Spleen (tissue), 11 donors: ENCODE results near the gene SLC27A3. TPM values are rescaled to one million over a fixed set of nuclear protein-coding genes. Genes with fewer than 3 reads are reported as not detected.

Experiments used
- DNase-seq: peaks from one replicate; pipeline ENCODE4 v3.0.0-alpha.2; 2020
- H3K27ac ChIP-seq, 8 donors: fragments of 200-600 bp; sonication (generic) in 7 of 8; 1 replicate in 4 of 8; 2 replicates in 4 of 8; pipeline versions ENCODE4 v1.5.0 to v1.8.0; 2016 to 2021; ENCODE audit warnings: inconsistent platforms in 4 of 8, mild to moderate bottlenecking in 4 of 8, moderate library complexity in 1 of 8
- H3K27me3 ChIP-seq, 7 donors: fragments of 200-600 bp; sonication (generic) in 6 of 7; replicated peaks in 1 of 7; 1 replicate in 4 of 7; 2 replicates in 3 of 7; pipeline versions ENCODE4 v1.5.0 to v1.8.0; 2016 to 2021; ENCODE audit warnings: inconsistent platforms in 3 of 7, mild to moderate bottlenecking in 1 of 7
- H3K36me3 ChIP-seq, 6 donors: fragments of 200-600 bp; sonication (generic) in 5 of 6; 1 replicate in 4 of 6; 2 replicates in 2 of 6; pipeline versions ENCODE4 v1.5.0 to v1.8.0; 2016 to 2021; ENCODE audit warnings: inconsistent platforms in 2 of 6
- H3K4me1 ChIP-seq, 6 donors: fragments of 200-600 bp; sonication (generic) in 5 of 6; 1 replicate in 3 of 6; 2 replicates in 3 of 6; pipeline versions ENCODE4 v1.5.0 to v1.8.0; 2016 to 2021; ENCODE audit warnings: inconsistent platforms in 3 of 6
- H3K4me3 ChIP-seq, 8 donors: fragments of 200-600 bp; sonication (generic) in 7 of 8; 1 replicate in 4 of 8; 2 replicates in 4 of 8; pipeline versions ENCODE4 v1.5.0 to v1.8.0; 2016 to 2021; ENCODE audit warnings: inconsistent platforms in 4 of 8, mild to moderate bottlenecking in 4 of 8, moderate library complexity in 2 of 8
- H3K9me3 ChIP-seq, 8 donors: fragments of 200-600 bp; sonication (generic) in 7 of 8; 1 replicate in 4 of 8; 2 replicates in 4 of 8; pipeline versions ENCODE4 v1.5.0 to v1.8.0; 2016 to 2021; ENCODE audit warnings: inconsistent platforms in 4 of 8
- POLR2A ChIP-seq, 3 donors: fragments of 450-650 bp; IDR thresholded peaks; one replicate each; pipeline ENCODE4 v1.5.1; 2017; ENCODE audit warnings: antibody characterized with exemption in 3 of 3, mild to moderate bottlenecking in 1 of 3
- POLR2AphosphoS5 ChIP-seq, 3 donors: sonication (generic); formaldehyde crosslinking; IDR thresholded peaks; one replicate each; pipeline ENCODE4 v1.5.1; 2017; ENCODE audit warnings: antibody characterized with exemption in 3 of 3
- WGBS, 5 donors: extraction: QIAGEN DNeasy Blood & Tissue Kit in 3 of 5; methylation state at CpG; one replicate each; pipeline versions ENCODE4 v1.1.5 to v1.1.7; 2013 to 2018; 5-methylcytosine and 5-hydroxymethylcytosine counted together
- intact Hi-C: fragments of 100-400 bp; cut with DNase I; formaldehyde crosslinking; loops from one replicate; pipeline ENCODE4 v1.15.0; 2023; ENCODE audit warnings: low total_unique reads
- polyA plus RNA-seq, 3 donors: library from polyadenylated mRNA; stranded (reverse); fragments of 200-250 nt; gene quantifications; one replicate each; pipeline ENCODE4 v1.2.1, GENCODE V29; 2013
- total RNA-seq, 7 donors: library from RNA; depleted of rRNA in 3 of 7; stranded (reverse); fragments of >200 nt in 3 of 7; fragmentation: NEBNext Ultra II Directional in 4 of 7; extraction: Animal tissue kit (Norgen Biotek cat#: 25700) in 4 of 7; gene quantifications; one replicate each; pipeline versions ENCODE4 v1.1.0 to v1.2.1, GENCODE V29; 2016 to 2021
- TF ChIP-seq, protein P1 (sequence below), 11 experiments: fragments of 200-600 bp in 7 of 11; fragments of 450-650 bp in 4 of 11; sonication (generic) in 4 of 11; IDR thresholded peaks in 8 of 11; conservative IDR thresholded peaks in 3 of 11; 1 replicate in 7 of 11; 2 replicates in 4 of 11; pipeline versions ENCODE4 v1.4.0 to v1.8.0; 2016 to 2021; ENCODE audit warnings: antibody characterized with exemption in 11 of 11, inconsistent platforms in 4 of 11, mild to moderate bottlenecking in 1 of 11
- donor health status: healthy with polysubstance abuse.
- donor health status: DM: no; HTN: no; CAD: no; lungs with moderate emphysema.
- donor health status: DM: no; HTN: no; CAD: no.
- donor health status: Bipolar disorder and iron deficiency.
- donor health status: healthy.
- donor health status: DM: no; HTN: no; CAD: no.
- donor health status: DM: yes; HTN: yes; CAD: no.

The SLC27A3 gene
- total and polyA plus RNA-seq, 10 donors = 11.1 to 54.5 (median 21.9) TPM

DNA sequence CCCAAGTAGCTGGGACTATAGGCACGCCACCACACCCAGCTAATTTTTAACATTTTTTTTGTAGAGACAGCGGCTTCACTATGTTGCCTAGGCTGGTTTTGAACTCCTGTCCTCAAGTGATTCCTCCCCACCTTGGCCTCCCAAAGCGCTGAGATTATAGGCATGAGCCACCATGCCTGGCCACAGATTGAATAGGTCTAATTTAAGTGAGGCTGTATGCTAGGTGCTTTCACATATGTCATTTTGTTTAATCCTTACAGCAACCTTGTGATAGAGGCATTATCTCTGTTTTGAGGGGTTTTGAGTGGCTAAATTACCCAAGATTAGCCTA lies 40.2 kb upstream of the SLC27A3 start:
- intact Hi-C loops = no loop called here
- TF ChIP-seq POLR2A (IDR thresholded peaks at IDR 0.05) = no peak
- TF ChIP-seq, protein P1, sequence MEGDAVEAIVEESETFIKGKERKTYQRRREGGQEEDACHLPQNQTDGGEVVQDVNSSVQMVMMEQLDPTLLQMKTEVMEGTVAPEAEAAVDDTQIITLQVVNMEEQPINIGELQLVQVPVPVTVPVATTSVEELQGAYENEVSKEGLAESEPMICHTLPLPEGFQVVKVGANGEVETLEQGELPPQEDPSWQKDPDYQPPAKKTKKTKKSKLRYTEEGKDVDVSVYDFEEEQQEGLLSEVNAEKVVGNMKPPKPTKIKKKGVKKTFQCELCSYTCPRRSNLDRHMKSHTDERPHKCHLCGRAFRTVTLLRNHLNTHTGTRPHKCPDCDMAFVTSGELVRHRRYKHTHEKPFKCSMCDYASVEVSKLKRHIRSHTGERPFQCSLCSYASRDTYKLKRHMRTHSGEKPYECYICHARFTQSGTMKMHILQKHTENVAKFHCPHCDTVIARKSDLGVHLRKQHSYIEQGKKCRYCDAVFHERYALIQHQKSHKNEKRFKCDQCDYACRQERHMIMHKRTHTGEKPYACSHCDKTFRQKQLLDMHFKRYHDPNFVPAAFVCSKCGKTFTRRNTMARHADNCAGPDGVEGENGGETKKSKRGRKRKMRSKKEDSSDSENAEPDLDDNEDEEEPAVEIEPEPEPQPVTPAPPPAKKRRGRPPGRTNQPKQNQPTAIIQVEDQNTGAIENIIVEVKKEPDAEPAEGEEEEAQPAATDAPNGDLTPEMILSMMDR (IDR thresholded peaks at IDR 0.05 in 8 of 11, conservative IDR thresholded peaks at IDR 0.05 in 3 of 11) = no peak
- no peak for TF ChIP-seq POLR2AphosphoS5 (IDR thresholded peaks at IDR 0.05)
- no peak for DNase-seq
- WGBS, 5 donors = 88 to 97% (median 93%) methylated on average over 3 of the region's 3 CpGs
- Histone ChIP-seq H3K4me1 (peaks cover 3 to 50% (median 21%) of the 10 kb centered on the region in 6 donors), H3K27ac (peak overlapping the region in 7 of 8 donors; percentile 23 to 86 (median 70)), H3K4me3 (peak overlapping the region in 1 of 8 donors; percentile 34), H3K36me3 (peaks cover 0 to 37% (median 10%) of the 10 kb centered on the region in 6 donors), H3K27me3 (no peaks in the 10 kb centered on the region), H3K9me3 (no peaks in the 10 kb centered on the region)

DNA sequence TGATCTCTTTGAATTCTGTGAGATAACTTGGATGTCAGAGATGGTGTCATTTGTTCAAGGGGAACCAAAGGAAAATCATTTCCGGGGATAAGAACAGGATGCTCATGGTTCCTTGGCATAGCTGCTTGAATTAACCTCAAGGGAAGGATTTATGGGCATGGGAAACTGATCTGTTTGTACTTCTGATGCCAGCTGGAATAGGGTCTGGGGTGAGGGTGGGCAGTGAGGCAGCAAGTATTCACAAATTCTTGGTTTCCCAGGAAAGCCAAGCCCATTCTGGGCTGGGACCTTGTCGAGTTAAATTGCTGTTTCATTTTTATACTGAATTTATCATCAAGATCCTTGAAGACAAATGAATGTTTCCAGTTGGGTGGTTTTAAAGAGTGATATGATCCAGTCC lies 33.2 kb upstream of the SLC27A3 start:
- WGBS, 5 donors = 66 to 89% (median 83%) methylated on average over 2 of the region's 2 CpGs
- no peak for DNase-seq
- intact Hi-C loops = no loop called here
- peaks cover 2 to 27% (median 12%) of the 10 kb centered on the region in 6 donors for H3K4me1 ChIP-seq
- no peaks in the 10 kb centered on the region for H3K27me3 ChIP-seq
- no peak overlapping the region for H3K4me3 ChIP-seq
- H3K9me3 ChIP-seq = no peaks in the 10 kb centered on the region
- no peak overlapping the region for H3K27ac ChIP-seq
- TF ChIP-seq POLR2A (IDR thresholded peaks at IDR 0.05) (no peak), POLR2AphosphoS5 (IDR thresholded peaks at IDR 0.05) (no peak)
- TF ChIP-seq, protein P1 (IDR thresholded peaks at IDR 0.05 in 8 of 11, conservative IDR thresholded peaks at IDR 0.05 in 3 of 11) = no peak
- peaks cover 0 to 90% (median 57%) of the 10 kb centered on the region in 6 donors for H3K36me3 ChIP-seq

DNA sequence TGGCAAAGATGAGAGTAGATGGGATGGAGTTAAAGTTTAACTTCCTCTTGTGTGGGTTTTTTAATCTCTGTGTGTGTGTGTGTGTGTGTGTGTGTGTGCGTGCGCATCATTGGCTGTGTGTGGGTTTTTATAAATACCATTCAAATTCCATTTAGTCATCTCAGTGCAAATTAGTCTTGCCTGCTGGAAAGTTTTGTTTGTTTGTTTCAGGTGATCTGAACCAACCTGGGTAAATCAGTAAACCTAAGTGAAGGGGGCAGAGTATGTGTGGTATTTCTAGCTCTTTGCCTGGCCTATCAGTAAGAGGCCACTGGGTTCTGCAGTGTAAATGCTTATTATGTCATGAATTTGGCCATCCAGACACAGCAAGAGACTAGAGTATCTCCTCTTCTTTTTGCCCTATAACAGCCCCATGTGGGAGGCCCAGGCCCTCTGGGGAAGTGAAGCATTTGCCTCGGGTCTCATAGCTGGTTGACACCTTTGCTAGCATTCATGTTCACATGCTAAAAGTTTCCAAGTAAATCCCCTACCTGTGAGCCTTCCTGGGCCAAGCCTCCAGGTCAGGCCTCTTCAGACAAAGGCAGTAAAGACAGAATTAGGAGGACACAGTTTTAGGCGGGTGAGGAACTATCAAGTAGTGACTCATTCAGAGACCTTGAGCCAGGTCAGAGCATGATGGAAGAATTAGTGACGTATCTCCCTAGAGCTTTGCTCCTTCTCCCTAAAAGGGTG lies 32.6 kb upstream of the SLC27A3 start:
- DNase-seq = peak; percentile 64
- Histone ChIP-seq H3K4me1 (peaks cover 2 to 27% (median 12%) of the 10 kb centered on the region in 6 donors), H3K27me3 (no peaks in the 10 kb centered on the region), H3K4me3 (no peak overlapping the region), H3K9me3 (no peaks in the 10 kb centered on the region), H3K27ac (peak overlapping the region in 1 of 8 donors; percentile 33), H3K36me3 (peaks cover 0 to 91% (median 62%) of the 10 kb centered on the region in 6 donors)
- TF ChIP-seq POLR2AphosphoS5 (IDR thresholded peaks at IDR 0.05) (no peak), POLR2A (IDR thresholded peaks at IDR 0.05) (no peak)
- TF ChIP-seq, protein P1 (IDR thresholded peaks at IDR 0.05 in 8 of 11, conservative IDR thresholded peaks at IDR 0.05 in 3 of 11) = no peak
- intact Hi-C loops = no loop called here
- WGBS, 5 donors = 43 to 60% (median 50%) methylated on average over 5 of the region's 5 CpGs

DNA sequence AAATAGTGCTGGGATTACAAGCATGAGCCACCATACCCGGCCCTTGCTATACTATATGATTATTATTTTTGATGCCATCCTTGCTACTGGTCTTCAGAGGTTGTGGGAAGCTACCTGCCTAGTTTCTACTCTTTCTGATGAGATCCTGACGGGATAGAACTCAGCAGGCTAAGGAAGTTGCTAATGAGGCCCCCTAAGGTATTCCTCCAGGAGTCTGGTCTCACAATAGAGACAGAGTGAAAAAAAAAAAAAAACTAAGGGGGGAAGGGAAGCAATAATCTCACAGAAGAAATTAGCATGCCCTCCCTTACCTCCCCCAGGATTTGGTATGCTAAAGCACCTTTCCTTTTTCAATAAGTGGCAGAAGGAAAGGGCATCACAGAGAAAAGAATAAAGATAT lies 29.8 kb upstream of the SLC27A3 start:
- Histone ChIP-seq H3K27me3 (no peaks in the 10 kb centered on the region), H3K9me3 (no peaks in the 10 kb centered on the region), H3K36me3 (peaks cover 0 to 98% (median 66%) of the 10 kb centered on the region in 6 donors), H3K27ac (no peak overlapping the region), H3K4me1 (peaks cover 2 to 33% (median 18%) of the 10 kb centered on the region in 6 donors), H3K4me3 (no peak overlapping the region)
- intact Hi-C loops = loop anchor here (5.0 kb wide), 1 partner anchor 68 kb away; the partner anchor contains the start of gene NPR1
- DNase-seq = no peak
- TF ChIP-seq POLR2A (IDR thresholded peaks at IDR 0.05) = no peak
- no peak for TF ChIP-seq POLR2AphosphoS5 (IDR thresholded peaks at IDR 0.05)
- TF ChIP-seq, protein P1 (IDR thresholded peaks at IDR 0.05 in 8 of 11, conservative IDR thresholded peaks at IDR 0.05 in 3 of 11) = no peak
- 91 to 93% (median 93%) methylated on average over 2 of the region's 2 CpGs for WGBS, 5 donors
